Neural crest cell (in vitro differentiated cells): ENCODE data around the gene SHLD2. TPM values are rescaled to one million over a fixed set of nuclear protein-coding genes. Genes with fewer than 3 reads are reported as not detected.

ENCODE experiments used
- DNase-seq: peaks from one replicate; pipeline ENCODE4 v3.0.0; 2021; ENCODE audit warnings: low read depth, mixed read lengths, low spot score
- H3K27ac Mint-ChIP-seq: one replicate; pipeline ENCODE4 v1.8.0; 2021; ENCODE audit warnings: mild to moderate bottlenecking, mixed read lengths; ENCODE audit not compliant: unreplicated experiment
- H3K27me3 Mint-ChIP-seq: 2 replicates; pipeline ENCODE4 v1.8.0; 2021; ENCODE audit warnings: low read depth, mild to moderate bottlenecking, mixed read lengths
- H3K36me3 Mint-ChIP-seq: 2 replicates; pipeline ENCODE4 v1.8.0; 2021; ENCODE audit warnings: low read depth, mild to moderate bottlenecking, mixed read lengths
- H3K4me1 Mint-ChIP-seq: 2 replicates; pipeline ENCODE4 v1.8.0; 2021; ENCODE audit warnings: mixed read lengths
- H3K4me3 Mint-ChIP-seq: one replicate; pipeline ENCODE4 v1.8.0; 2021; ENCODE audit warnings: mild to moderate bottlenecking, mixed read lengths
- H3K9me3 Mint-ChIP-seq: 2 replicates; pipeline ENCODE4 v1.8.0; 2021; ENCODE audit warnings: mixed read lengths
- total RNA-seq: library from RNA; stranded (reverse); gene quantifications from 2 replicates; pipeline ENCODE4 v1.2.1, GENCODE V29; 2021
- TF ChIP-seq, protein P1 (sequence below): fragments of 200-600 bp; sonication (generic); conservative IDR thresholded peaks from 2 replicates; pipeline ENCODE4 v1.5.0; 2021; ENCODE audit warnings: antibody characterized with exemption, mild to moderate bottlenecking

Gene SHLD2
- total RNA-seq, 1 donor from 2014 or later = 28.3 TPM

DNA sequence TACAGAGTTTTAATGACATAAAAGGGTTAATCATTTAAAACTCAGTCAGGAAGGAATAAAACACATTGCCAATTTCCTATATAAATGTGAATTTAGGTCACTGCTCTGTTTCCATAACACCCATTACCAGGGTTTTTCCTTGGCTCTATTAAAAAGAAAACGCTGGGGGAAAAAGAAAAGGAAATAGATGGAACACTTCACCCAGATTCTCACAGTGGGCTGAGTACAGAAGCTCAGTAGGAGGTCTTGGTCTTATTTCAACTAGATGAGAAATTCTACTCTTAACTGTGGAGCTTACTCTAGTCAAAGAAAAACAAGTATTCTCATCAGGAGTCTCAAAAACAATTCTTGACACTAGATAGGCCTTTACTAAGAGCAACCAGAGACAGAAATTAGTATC is 36.8 kb upstream of the SHLD2 start:
- Mint-ChIP-seq H3K36me3 (peaks cover 7% of the 10 kb centered on the region), H3K4me3 (no peak overlapping the region), H3K4me1 (no peaks in the 10 kb centered on the region), H3K27ac (no peak overlapping the region), H3K9me3 (no peaks in the 10 kb centered on the region), H3K27me3 (no peaks in the 10 kb centered on the region)
- DNase-seq = no peak
- TF ChIP-seq, protein P1, sequence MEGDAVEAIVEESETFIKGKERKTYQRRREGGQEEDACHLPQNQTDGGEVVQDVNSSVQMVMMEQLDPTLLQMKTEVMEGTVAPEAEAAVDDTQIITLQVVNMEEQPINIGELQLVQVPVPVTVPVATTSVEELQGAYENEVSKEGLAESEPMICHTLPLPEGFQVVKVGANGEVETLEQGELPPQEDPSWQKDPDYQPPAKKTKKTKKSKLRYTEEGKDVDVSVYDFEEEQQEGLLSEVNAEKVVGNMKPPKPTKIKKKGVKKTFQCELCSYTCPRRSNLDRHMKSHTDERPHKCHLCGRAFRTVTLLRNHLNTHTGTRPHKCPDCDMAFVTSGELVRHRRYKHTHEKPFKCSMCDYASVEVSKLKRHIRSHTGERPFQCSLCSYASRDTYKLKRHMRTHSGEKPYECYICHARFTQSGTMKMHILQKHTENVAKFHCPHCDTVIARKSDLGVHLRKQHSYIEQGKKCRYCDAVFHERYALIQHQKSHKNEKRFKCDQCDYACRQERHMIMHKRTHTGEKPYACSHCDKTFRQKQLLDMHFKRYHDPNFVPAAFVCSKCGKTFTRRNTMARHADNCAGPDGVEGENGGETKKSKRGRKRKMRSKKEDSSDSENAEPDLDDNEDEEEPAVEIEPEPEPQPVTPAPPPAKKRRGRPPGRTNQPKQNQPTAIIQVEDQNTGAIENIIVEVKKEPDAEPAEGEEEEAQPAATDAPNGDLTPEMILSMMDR = no peak

DNA sequence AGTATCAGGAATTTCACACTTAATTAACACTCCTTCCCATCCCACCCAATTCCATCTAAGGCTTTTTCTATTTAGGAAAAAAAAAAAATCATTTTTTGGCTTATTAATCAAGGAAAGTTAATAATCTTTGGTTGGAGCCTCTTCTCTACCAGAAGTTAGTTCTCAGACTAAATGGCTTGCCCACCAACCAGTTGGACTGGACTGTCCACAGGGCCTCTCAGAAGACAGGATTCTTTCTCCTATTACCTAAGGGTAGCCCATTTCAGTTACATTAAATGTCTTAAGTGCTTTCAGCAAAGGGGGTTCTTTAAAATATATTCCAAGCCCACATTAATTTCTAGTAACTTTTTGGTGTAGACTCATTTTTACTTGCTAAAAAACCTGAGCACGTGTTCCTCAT is 35.6 kb upstream of the SHLD2 start:
- TF ChIP-seq, protein P1 = no peak
- no peak overlapping the region for H3K27ac Mint-ChIP-seq
- peaks cover 11% of the 10 kb centered on the region for H3K36me3 Mint-ChIP-seq
- no peak for DNase-seq
- H3K4me3 Mint-ChIP-seq = no peak overlapping the region
- no peaks in the 10 kb centered on the region for H3K27me3 Mint-ChIP-seq
- no peaks in the 10 kb centered on the region for H3K9me3 Mint-ChIP-seq
- no peaks in the 10 kb centered on the region for H3K4me1 Mint-ChIP-seq

DNA sequence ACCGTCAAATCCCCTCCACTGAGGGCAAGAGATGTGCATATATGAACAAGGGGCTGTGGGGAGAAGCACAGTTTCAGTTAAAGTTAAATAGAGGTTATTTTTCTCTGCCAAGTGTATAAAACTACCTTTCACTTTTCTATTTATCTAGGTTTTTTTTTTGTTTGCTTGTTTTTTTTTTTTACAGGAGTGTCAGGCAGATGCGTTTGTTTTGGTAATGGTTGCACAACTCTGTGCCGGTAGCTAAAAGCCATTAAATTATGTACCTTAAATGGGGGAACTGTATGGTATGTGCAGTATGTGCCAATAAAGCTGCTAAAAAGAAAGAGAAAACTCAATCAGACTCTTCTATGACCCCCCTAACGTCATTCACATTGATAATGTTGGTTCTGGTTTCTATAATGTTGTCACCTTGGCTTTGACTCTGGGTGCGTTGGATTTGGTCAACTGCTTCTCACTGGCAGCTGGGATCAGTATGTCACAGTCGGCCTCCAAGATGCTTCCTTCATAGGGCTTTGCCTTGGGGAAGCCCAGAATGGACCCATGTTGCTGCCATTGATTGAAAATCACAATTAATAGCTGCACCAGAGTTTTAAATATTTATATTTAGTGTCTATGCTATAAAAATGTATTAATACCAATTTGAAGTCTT is 34.6 kb upstream of the SHLD2 start:
- TF ChIP-seq, protein P1 = no peak
- H3K36me3 Mint-ChIP-seq = peaks cover 11% of the 10 kb centered on the region

DNA sequence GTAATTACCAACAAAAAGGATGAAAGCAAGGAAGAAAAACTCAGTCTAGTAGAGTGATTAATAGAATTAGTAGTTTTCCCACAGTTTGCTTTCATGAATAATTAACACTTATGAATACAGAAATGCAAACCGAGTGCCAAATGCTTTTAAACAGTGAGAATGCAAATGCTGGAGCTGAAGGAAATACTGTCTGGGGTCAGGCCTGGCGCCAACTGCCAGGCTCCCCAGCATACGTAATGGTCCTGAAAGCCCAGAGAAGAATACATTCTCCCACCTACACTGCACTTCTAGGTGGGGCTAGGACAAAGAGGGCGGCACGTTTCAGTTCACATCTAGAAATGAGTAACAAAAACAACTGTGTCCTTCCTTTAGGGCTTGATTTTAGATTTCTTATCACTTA is 30.4 kb upstream of the SHLD2 start:
- Mint-ChIP-seq H3K4me3 (no peak overlapping the region), H3K27ac (no peak overlapping the region), H3K36me3 (peaks cover 14% of the 10 kb centered on the region), H3K9me3 (no peaks in the 10 kb centered on the region), H3K4me1 (no peaks in the 10 kb centered on the region), H3K27me3 (no peaks in the 10 kb centered on the region)
- TF ChIP-seq, protein P1 = no peak
- no peak for DNase-seq

More for the DNA sequence above, 34.6 kb upstream of the SHLD2 start:
- Mint-ChIP-seq H3K27me3 (no peaks in the 10 kb centered on the region), H3K4me1 (no peaks in the 10 kb centered on the region), H3K27ac (peak overlapping the region; percentile 39), H3K4me3 (no peak overlapping the region), H3K9me3 (no peaks in the 10 kb centered on the region)
- DNase-seq = no peak

DNA sequence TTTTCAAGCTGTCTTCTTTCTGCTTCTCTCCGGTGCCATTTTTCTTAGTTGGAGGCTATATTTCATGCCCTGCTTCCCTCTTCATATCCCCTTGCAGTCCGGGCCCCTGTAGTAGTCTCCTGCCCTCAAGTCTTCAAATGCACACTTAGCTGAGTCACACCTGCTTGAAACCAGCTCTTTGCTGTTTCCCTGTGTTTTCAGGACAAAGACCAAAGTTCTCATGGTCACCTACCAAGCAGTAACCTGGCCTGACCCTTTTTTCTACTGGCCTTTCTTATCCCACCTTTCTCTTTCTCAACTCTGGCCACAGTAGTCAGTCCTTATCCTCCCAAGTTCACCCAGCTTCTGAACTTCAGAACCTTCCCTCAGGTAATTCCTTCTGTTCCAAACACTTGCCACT is 28.8 kb upstream of the SHLD2 start:
- TF ChIP-seq, protein P1 = no peak
- H3K9me3 Mint-ChIP-seq = no peaks in the 10 kb centered on the region
- no peaks in the 10 kb centered on the region for H3K27me3 Mint-ChIP-seq
- H3K4me3 Mint-ChIP-seq = no peak overlapping the region
- no peak overlapping the region for H3K27ac Mint-ChIP-seq
- no peaks in the 10 kb centered on the region for H3K4me1 Mint-ChIP-seq
- H3K36me3 Mint-ChIP-seq = peaks cover 18% of the 10 kb centered on the region
- no peak for DNase-seq
